Motor neuron (in vitro differentiated cells): Measurements from ENCODE around the gene VSTM4. TPM values are rescaled to one million over a fixed set of nuclear protein-coding genes. Genes with fewer than 3 reads are reported as not detected.

ENCODE experiments used
- ATAC-seq, 8 experiments: fragments of 200-7000 bp; cut with Tn5 transposase; replicated peaks in 6 of 8; 2 replicates each; pipeline ENCODE4 v1.8.0; 2021; ENCODE audit warnings: mild to moderate bottlenecking in 8 of 8, moderate library complexity in 8 of 8
- H3K27ac ChIP-seq, 2 donors: fragments of 250-450 bp; sonication (Bioruptor Pico); 2 replicates each; pipeline ENCODE4 v1.9.0; 2021; ENCODE audit warnings: antibody characterized with exemption in 2 of 2, mild to moderate bottlenecking in 2 of 2, moderate library complexity in 1 of 2
- H3K4me1 ChIP-seq, 2 donors: fragments of 250-450 bp; sonication (Bioruptor Pico); replicated peaks in 1 of 2; 2 replicates each; pipeline ENCODE4 v1.6.1; 2021; ENCODE audit warnings: antibody characterized with exemption in 2 of 2, mild to moderate bottlenecking in 2 of 2, moderate library complexity in 1 of 2
- H3K4me3 ChIP-seq, 5 donors: fragments of 250-450 bp; sonication (Bioruptor Pico); 2 replicates each; pipeline ENCODE4 v1.9.0; 2021; ENCODE audit warnings: antibody characterized with exemption in 5 of 5, mild to moderate bottlenecking in 5 of 5, moderate library complexity in 4 of 5
- WGBS, 10 experiments: fragments of 450-650 bp; shearing (Covaris generic); methylation state at CpG; one replicate each; pipeline ENCODE4 v1.0.0; 2022; 5-methylcytosine and 5-hydroxymethylcytosine counted together
- in situ Hi-C, 9 experiments: fragments of 400-800 bp; cut with MboI; loops; one replicate each; pipeline ENCODE4 v1.15.0; 2021; ENCODE audit warnings: low sequenced_read_pairs in 9 of 9, low pct_unique_long_range_greater_than_20kb in 2 of 9; ENCODE audit not compliant: unreplicated experiment in 9 of 9
- total RNA-seq, 8 experiments: library from RNA; unstranded; fragments of 300-600 nt; gene quantifications; 2 replicates each; pipeline versions ENCODE4 v1.2.3 to v1.2.4, GENCODE V29; 2022

The VSTM4 gene
- total RNA-seq, 8 experiments from 2014 or later, result 0.24 to 19.0 (median 2.0) TPM

GRCh38 chr10:48965460-48965859 is 149.9 kb downstream of the VSTM4 start:
- Histone ChIP-seq H3K4me3 (no peak overlapping the region), H3K4me1 (no peaks in the 10 kb centered on the region), H3K27ac (no peak overlapping the region)
- WGBS, 10 experiments, result 41 to 100% (median 75%) methylated on average over 1 to 4 of the region's 4 CpGs; no CpG with 5 or more reads in 4 of the 10 experiments
- ATAC-seq, result no peak
- in situ Hi-C loops, result no loop called here

Other genes starting within 250 kb of the VSTM4 start
- gene LRRC18, start 175.7 kb downstream of the VSTM4 start, total RNA-seq, result under 1 TPM in 3 of 8 experiments, not detected in 5; 0.13 to 0.33 (median 0.14) TPM
- gene FAM170B, start 18.5 kb upstream of the VSTM4 start, total RNA-seq, result under 1 TPM in 4 of 8 experiments, not detected in 4; 0.14 to 0.36 (median 0.22) TPM
- gene TMEM273, start 72.9 kb upstream of the VSTM4 start, total RNA-seq, result under 1 TPM in 4 of 8 experiments, not detected in 4; 0.25 to 0.71 (median 0.36) TPM
- 1 to 10 TPM in 1 of 8 experiments, under 1 TPM in 5, not detected in 2; 0.04 to 1.6 (median 0.22) TPM for gene C10orf71, start 183.6 kb upstream of the VSTM4 start, total RNA-seq